GM19351 (cell line): Measurements from ENCODE around the gene RGS16.

ENCODE experiments used
- ATAC-seq: cut with Tn5 transposase; IDR thresholded peaks from one replicate; pipeline ENCODE4 v1.9.1; 2021; ENCODE audit warnings: mild to moderate bottlenecking, moderate library complexity; ENCODE audit not compliant: unreplicated experiment

RGS16 gene

GRCh38 chr1:182610606-182611194, 6.5 kb upstream of the RGS16 start:
- ATAC-seq, result no peak

- ATAC-seq, result no peak
These were observed 4.8 kb upstream of the RGS16 start for GRCh38 chr1:182608845-182609610.

GRCh38 chr1:182608236-182608635, 4.0 kb upstream of the RGS16 start:
- no peak for ATAC-seq

- no peak for ATAC-seq
These were observed 3.4 kb upstream of the RGS16 start for GRCh38 chr1:182607566-182607965.

GRCh38 chr1:182603646-182604174, 479 bp downstream of the RGS16 start:
- ATAC-seq, result peak; percentile 18

GRCh38 chr1:182602935-182603645, 1.1 kb downstream of the RGS16 start:
- no peak for ATAC-seq

- ATAC-seq, result no peak
These were observed 2.3 kb downstream of the RGS16 start for GRCh38 chr1:182601913-182602312.

- ATAC-seq, result no peak
These were observed 2.8 kb downstream of the RGS16 start for GRCh38 chr1:182601416-182601786.

- ATAC-seq, result no peak
These were observed 3.3 kb downstream of the RGS16 start for GRCh38 chr1:182600745-182601415.

- no peak for ATAC-seq
These were observed 4.0 kb downstream of the RGS16 start for GRCh38 chr1:182600036-182600713.

GRCh38 chr1:182599339-182599738, 4.8 kb downstream of the RGS16 start:
- ATAC-seq, result no peak

- ATAC-seq, result no peak
These were observed 5.9 kb downstream of the RGS16 start for GRCh38 chr1:182598296-182598695.

GRCh38 chr1:182596934-182597333, 7.3 kb downstream of the RGS16 start:
- no peak for ATAC-seq

GRCh38 chr1:182595641-182596240, 8.4 kb downstream of the RGS16 start:
- no peak for ATAC-seq

- ATAC-seq, result no peak
These were observed 14.3 kb downstream of the RGS16 start for GRCh38 chr1:182589931-182590330.

- ATAC-seq, result no peak
These were observed 14.7 kb downstream of the RGS16 start for GRCh38 chr1:182589520-182589919.

GRCh38 chr1:182588500-182589396, 15.4 kb downstream of the RGS16 start, which contains the start of gene RNASEL:
TSS of gene RNASEL (minus strand) at chr1:182589256. CDS start at chr1:182586806, 2,450 bp downstream.
- peak; percentile 85 for ATAC-seq

- ATAC-seq, result no peak
These were observed 16.3 kb downstream of the RGS16 start for GRCh38 chr1:182587666-182588499.
